ENCODE measurements around the gene TBC1D9B.

TBC1D9B gene

GRCh38 chr5:179906795-179907555, 722 bp downstream of the TBC1D9B start:
- DNase-seq, result no peak

- DNase-seq, result no peak
These were observed 1.4 kb downstream of the TBC1D9B start for GRCh38 chr5:179906294-179906794.

GRCh38 chr5:179905161-179905560, 2.5 kb downstream of the TBC1D9B start:
- no peak for DNase-seq

DNA sequence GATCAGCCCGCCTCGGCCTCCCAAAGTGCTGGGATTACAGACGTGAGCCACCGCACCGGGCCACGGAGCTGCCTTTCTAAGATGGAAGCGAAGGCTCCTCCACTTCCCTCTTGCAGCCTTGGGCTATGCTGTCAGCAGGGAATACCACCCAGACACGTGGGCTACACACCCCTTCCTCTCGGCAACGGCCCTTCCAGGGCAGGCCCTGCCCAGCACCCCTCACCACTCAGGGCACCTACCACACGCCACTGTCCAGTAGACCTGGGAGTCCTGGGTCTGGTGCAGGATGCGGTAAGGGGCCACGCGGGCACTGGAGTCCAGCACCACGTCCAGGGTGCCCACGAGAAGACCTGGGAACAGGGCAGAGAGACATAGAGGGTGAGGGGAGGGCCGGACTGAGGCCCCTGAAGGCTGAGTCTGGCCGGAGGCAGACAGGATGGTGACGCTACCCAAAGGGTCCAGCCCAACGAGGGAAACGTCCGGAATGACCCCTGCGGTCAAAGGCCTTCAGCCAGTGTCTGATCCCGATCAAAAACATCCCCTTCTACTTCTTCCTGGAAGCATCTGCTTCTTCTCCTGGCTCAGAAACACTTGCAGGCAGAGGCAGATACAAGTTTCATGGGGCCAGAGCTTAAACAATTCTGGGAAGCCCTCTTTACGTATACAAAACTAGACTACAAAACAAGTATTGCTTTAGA, 3.1 kb downstream of the TBC1D9B start:
- no peak for DNase-seq

GRCh38 chr5:179902763-179903158, 4.9 kb downstream of the TBC1D9B start:
- no peak for DNase-seq

DNA sequence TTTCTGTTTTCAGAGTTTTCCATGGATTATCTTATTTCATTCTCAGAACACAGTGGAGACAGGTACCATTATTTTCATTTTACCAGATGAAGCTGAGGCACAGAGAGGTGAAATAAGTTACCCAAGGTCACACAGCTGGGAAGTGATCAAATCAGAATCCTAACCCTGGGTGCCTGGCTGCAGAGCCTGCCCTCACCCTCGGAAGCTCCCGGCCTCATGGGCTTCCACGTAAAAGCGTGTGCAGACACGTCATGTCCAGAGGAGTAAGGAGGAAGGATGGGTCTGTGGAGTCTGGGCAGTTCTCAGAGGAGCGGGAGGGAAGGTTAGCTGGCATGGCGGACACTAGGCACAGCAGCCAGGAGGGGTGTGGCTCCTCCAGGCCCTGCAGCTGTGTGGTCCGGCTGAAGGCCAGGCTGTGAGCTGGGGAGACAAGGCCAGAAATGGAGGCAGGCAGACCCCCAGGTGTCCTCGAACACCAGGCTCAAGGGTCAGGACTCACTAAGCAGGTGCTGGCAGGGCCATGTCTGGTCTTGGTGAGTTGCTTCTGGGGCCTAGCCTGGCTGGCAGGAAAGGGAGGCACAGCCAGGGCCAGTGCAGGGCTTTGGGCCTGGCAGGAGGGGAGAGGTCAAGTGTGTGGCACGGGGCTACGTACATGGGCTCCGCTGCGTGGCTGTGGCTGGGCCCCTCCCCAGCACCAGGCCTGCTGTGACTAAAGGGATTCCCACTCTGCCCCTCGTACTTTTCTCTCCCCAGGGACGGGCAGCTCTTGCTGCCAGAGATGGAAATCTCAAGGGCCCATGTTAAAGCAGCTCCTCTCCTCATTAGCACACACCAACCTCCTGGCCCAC, 5.6 kb downstream of the TBC1D9B start:
- DNase-seq, result no peak

- DNase-seq, result no peak
These were observed 6.2 kb downstream of the TBC1D9B start for GRCh38 chr5:179901462-179901861.

- DNase-seq, result no peak
These were observed 7.0 kb downstream of the TBC1D9B start for GRCh38 chr5:179900711-179901110.

GRCh38 chr5:179900206-179900605, 7.5 kb downstream of the TBC1D9B start:
- no peak for DNase-seq

DNA sequence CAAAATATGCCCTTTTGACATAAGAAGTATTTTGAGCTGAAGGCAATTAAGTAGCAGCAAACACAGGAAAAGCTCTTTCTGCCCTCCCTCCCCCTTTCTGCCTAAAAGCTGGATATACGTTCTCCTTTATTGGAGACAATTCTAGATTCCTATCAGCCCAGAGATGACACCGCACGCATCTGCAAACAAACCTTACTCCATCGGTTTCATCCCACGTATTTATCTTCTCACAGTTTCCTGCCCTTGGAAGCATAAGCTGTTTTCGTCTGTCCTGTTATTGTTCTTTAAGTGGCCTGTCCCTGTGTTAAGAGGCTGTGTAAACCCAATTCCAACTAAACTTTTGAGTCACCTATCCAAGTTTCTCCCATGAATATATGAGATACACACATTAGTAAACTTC, 11.8 kb downstream of the TBC1D9B start:
- DNase-seq, result no peak

DNA sequence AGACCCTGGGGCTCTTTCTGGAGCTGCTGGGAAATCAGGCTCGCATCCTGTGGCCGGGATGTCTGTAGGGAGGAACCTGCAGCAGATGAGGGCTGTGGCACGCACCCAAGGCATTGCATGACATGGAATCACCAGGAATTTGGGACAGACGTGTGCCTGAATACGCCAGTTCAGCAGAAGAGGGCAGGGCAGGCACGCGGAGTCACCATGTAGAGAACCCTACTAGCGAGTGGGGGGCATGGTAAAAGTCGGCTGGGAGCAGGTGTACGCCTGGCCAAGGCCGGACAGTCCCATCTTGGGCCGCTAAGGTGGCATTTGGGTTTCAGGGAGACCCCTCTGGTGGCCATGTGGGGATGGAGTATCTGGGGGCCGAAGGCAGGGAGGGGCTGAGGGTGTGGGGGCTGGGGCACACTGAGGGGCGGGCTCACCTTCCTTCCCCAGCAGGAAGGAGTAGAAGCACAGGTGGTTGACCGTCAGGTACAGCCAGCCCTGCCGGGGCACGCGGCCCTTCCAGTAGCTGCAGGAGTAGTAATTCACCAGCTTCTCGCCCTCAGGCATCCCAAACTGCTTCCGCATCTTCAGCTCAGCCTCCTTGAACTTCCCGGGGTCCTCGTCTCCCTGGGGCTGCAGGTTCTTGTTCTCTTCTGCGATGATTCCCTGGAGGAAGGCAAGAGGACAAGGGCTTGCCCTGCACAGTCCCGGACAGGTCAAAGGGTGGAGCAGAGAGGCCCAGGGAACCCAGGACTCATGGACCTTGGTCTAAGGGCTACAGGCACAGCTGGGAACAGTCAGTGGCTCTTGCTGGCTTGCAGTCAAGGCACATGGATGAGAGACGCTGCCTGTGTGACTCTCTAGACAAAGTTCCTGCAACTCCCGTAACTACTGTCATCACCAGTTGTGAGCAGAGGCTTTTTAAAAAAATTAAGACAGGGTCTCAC, 13.5 kb downstream of the TBC1D9B start:
- DNase-seq, result no peak

GRCh38 chr5:179893076-179893957, 14.4 kb downstream of the TBC1D9B start:
- no peak for DNase-seq

GRCh38 chr5:179892255-179892654, 15.4 kb downstream of the TBC1D9B start:
- DNase-seq, result no peak

DNA sequence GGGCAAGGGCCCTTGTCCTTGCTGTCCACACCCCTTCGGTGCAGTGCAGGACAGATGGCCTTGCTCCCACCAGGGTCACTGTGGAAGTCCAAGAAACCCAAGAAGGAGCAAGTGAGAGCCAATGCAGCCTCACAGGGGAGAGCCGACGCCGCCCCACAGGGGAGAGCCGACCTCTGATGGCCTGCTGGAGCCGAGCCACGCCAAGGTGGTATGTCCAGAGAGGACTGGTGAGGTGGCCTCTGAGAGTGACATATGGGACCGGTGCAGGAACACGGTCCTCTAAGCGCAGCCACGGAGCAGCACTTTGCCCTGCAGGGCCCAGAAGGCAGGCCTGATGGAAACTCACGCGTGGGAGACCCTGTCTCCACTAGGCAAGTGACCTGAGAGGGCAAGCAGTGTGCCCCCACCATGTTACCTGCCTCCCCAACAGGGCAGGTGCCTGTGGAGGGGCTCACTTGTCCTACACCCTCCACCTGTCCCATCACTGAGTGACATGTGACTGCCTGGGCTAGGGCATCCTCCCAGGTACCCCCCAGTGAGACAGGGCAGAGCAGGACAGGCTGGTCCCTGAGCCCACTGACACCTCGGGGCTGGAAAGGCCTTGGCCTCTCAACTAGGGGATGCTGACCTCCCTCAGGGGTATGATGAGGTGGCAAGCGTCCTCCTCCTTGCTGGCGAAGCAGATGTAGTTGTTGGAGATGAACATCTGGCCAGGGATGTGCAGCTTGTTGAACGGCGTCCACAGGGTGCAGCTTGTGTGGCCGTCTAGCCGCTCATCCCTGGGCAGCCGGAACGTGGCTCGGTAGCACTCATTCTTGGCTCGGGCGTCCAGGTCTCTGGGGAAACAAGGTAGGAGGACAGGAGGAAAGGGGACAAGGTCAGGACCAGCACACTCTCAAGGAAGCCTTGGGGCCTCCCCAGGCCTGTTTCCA, 16.7 kb downstream of the TBC1D9B start:
- no peak for DNase-seq

GRCh38 chr5:179889885-179890284, 17.8 kb downstream of the TBC1D9B start:
- no peak for DNase-seq

DNA sequence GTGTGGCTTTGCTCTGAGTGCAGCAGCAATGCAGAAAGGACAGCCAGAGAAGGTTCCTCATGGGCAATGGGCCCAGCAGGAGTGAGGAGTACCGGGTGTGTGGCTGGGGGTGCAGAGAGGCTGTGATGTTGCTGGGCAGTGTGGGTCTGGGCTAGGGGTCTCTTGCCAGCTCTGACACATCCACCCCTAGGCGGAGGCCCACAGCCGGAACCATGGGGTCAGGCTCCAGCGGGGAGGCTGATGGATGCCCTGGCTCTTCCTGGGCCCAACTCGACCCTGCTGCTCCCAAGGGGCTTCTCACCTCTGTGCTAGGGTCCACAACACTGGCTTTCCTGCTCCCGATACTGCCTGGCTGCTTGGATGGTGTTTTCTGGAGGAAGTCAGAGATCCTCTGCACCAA, 19.9 kb downstream of the TBC1D9B start:
- DNase-seq, result no peak

DNA sequence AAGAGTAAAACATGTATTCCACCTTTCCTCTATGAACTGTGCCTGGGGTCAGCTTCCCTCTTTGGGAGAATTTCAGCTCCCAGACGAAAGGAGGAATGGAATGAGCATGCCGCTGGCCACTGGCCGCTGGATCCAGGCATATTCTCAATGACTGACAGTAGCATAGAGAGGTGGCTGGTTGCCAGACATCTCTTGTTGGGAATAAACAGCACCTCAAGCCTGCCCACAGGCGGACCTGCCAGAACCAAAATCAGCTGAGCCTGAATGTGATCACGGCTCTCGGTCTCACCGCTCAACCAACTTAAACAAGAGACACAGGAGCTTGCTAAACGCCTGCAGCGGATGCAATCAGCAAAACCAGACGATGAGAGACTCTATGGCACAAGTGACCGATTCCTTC, 20.6 kb downstream of the TBC1D9B start:
- DNase-seq, result no peak

DNA sequence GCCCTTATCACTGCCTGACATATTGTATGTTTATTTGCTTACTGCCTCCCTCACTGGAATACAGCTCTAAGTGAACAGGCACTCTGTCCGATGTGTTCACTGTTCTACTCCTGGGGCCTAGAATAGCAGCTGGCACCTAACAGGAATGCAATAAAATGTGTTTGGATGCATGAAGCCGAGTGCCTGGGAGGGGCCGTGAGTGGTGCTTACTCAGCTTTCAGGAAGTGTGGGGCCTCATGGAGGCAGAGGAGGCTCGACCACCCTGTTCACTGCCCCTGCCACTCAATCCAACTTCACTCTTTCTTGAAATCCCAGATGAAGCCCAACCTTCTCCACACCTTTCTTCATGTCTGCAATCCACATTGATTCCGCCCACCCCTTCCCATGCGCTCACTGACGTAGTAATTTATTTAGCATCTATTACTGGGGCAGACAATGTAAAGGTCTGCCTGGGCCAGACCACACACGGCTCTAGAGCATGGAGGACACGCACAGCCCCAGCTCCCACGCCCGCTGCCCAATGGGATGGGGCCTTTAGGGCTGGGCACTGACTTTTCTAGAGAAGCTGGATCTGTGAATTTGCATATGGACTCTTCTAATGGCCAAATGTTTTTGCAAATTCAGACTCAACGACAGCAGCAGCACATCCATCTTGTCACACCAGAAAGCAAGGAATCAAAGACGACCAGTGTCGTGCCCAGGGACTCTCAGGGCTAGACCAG, 21.3 kb downstream of the TBC1D9B start:
- DNase-seq, result no peak

DNA sequence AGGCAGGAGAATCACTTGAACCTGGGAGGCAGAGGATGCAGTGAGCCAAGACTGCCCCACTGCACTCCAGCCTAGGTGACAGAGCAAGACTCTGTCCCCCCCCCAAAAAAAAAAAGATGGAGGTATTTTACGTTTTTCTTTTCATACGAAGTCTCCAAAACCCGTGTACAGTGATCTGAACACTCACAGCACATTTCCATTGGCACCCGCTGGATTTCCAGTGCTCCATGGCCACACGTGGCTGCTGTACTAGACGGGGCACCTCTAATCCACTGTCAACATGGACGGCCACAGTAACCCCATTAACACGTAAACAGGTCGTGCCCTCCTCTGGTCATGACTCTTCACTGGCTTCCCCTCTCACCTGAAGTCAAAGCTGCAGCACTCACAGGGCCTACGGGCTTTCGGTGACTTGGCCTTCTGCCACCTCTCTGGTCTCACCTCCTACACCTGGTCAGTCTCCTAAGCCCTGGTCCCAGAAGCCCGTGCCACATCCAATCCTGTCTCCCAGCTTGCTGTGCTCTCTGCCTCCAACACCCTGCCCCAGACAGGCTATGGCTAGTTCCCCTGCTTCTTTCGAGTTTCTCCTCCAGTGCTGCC, 22.1 kb downstream of the TBC1D9B start:
- no peak for DNase-seq
